GM12891 (cell line): ENCODE measurements around the gene SYT5.

Source experiments
- DNase-seq: peaks from one replicate; pipeline ENCODE4 v3.0.0; 2011; ENCODE audit warnings: low spot score; ENCODE audit not compliant: insufficient read length
- FAIRE-seq: peaks from 2 replicates; lab custom pipeline; 2011; peaks lifted over from hg19 to GRCh38; lab: Jason Lieb, UNC
- PAX5 ChIP-seq: IDR thresholded peaks from 2 replicates; pipeline ENCODE4 v1.6.1; 2011; ENCODE audit warnings: low read length, moderate library complexity, mild to moderate bottlenecking; ENCODE audit not compliant: insufficient read depth, severe bottlenecking
- POLR2A ChIP-seq: IDR thresholded peaks from 2 replicates; pipeline ENCODE4 v1.6.1; 2011; ENCODE audit warnings: low read depth, low read length, control low read depth
- POLR2AphosphoS5 ChIP-seq: IDR thresholded peaks from 2 replicates; pipeline ENCODE4 v1.6.1; 2011; ENCODE audit warnings: low read depth, low read length, control low read depth
- POU2F2 ChIP-seq: IDR thresholded peaks from 2 replicates; pipeline ENCODE4 v1.6.1; 2011; ENCODE audit warnings: low read depth, mild to moderate bottlenecking, control low read depth, low read length, moderate library complexity
- SPI1 ChIP-seq: IDR thresholded peaks from 2 replicates; pipeline ENCODE4 v1.6.1; 2011; ENCODE audit warnings: low read depth, low read length, control low read depth
- TAF1 ChIP-seq: IDR thresholded peaks from 2 replicates; pipeline ENCODE4 v1.6.1; 2011; ENCODE audit warnings: low read depth, low read length, control low read depth

SYT5 gene

GRCh38 chr19:55141696-55142095 is 38.4 kb downstream of the SYT5 start:
- FAIRE-seq = no peak
- DNase-seq = no peak
- TF ChIP-seq POLR2A = no peak
- no peak for TF ChIP-seq SPI1
- TF ChIP-seq PAX5 = no peak
- TF ChIP-seq TAF1 = no peak
- no peak for TF ChIP-seq POLR2AphosphoS5
- TF ChIP-seq POU2F2 = no peak

GRCh38 chr19:55137915-55138314 is 42.2 kb downstream of the SYT5 start:
- DNase-seq (no peak), FAIRE-seq (no peak)
- TF ChIP-seq POLR2A (no peak), TAF1 (no peak), POU2F2 (no peak), POLR2AphosphoS5 (no peak), SPI1 (no peak), PAX5 (no peak)

- DNase-seq = no peak
- FAIRE-seq = no peak
- TF ChIP-seq TAF1 (no peak), POLR2AphosphoS5 (no peak), SPI1 (no peak), POLR2A (no peak), POU2F2 (no peak), PAX5 (no peak)
Measured at GRCh38 chr19:55136399-55137102, 43.5 kb downstream of the SYT5 start.

DNA sequence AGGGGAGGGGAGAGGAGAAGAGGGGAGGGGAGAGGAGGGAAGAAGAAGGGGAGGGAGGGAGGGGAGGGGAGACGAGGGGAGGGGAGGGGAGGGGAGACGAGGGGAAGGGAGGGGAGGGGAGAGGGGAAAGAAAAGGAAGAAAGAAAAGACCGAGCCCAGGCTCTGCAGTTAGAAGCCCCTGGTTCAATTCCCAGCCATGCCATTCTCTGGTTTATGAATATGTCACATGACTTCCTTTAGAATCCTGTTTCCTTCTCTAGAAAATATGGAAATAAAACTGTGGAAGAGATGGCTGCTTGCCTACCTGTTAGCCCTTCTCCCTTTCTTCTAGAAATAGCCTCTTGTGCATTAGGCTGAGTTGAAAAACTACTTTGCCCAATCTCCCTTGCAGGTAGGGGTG is 45.4 kb downstream of the SYT5 start:
- TF ChIP-seq POU2F2 (no peak), POLR2AphosphoS5 (no peak), PAX5 (no peak), SPI1 (no peak), POLR2A (no peak), TAF1 (no peak)
- DNase-seq (no peak), FAIRE-seq (no peak)

DNA sequence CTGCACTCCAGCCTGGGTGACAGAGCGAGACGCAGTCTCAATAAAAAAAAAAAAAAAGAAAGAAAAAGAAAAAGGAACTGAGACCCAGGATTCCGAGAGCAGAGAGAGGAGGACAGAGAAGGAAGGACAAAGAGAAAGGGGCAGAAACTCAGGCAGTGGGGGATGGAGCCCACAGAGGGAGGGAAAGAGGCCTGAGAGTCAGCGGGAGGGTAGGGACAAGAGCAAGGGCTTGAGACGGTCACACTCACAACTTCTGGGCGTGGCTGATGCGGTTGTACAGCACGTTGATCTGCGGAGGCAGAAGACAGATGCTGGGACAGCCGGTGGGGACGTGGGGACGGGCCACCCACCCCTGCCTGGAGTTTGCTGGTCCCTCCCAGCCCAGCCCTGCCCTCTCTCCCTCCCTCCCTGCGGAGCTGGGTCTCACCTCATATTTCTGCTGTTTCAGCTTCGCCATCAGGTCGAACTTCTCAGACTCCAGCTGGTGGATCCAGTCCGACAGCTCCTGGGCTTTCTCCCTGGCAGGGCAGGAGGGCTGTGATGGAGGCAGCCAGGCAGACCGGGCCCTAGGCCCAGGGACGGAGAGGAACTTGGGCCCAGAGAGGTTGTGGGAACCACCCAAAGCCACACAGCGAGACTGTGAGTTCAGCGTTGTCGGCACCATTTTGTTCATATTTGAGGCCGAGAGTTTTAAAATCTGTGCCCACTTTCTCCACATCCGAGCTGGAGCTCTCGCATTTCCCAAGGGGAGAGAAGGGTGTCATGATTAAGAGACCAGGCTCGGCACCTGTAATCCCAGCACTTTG is 46.2 kb downstream of the SYT5 start:
- TF ChIP-seq POLR2AphosphoS5 = no peak
- no peak for TF ChIP-seq TAF1
- TF ChIP-seq POU2F2 = no peak
- no peak for TF ChIP-seq POLR2A
- no peak for TF ChIP-seq PAX5
- TF ChIP-seq SPI1 = peak; percentile 72
- DNase-seq (no peak), FAIRE-seq (peak; percentile 60)

DNA sequence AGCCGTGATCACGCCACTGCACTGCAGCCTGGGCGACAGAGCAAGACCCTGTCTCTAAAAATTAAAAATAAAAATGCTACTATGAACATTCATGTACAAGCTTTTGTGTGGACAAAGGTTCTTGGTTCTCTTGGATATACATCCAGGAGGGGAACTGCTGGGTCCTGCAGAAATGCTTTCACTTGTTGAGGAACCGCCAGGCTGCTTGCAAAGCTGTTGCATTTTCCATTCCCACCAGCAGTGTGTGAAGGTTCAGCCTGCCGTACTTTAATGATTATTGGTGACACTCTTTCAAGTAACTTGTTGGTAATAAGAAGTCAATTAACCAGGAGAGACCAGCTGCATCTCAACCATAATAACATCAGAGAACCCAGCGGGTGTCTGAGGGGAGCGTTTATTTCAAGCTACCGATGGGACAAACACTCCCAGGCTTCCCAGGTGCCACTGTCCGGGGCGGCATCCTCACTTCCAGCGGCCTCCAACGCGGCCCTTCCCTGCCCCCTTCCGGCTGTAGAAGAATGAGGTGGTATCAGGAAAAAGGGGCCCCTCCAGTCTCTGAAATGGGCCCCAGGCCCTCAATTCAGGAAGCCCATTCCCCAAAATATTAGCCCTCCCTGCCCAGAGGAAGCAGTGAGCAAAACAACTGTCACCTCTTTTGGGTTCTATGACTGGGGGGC is 47.5 kb downstream of the SYT5 start:
- TF ChIP-seq PAX5 = no peak
- TF ChIP-seq SPI1 = no peak
- no peak for TF ChIP-seq TAF1
- TF ChIP-seq POLR2A = no peak
- TF ChIP-seq POU2F2 = no peak
- TF ChIP-seq POLR2AphosphoS5 = no peak
- DNase-seq = no peak
- peak; percentile 40 for FAIRE-seq

DNA sequence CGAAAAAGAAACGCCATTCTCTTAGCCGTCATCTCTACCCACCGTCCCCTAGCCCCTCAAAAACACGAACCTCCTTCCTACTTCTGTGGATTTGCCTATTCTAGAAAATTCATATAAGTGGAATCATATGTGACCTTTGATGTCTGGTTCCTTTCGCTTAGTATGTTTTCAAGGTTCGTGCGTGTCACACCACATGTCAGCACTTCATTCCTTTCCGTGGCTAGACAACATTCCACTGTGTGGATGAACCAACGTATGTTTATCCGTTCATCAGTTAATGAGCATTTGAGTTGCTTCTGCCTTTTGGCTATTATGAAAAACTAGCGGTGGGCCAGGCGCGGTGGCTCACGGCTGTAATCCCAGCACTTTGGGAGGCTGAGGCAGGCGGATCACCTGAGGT is 48.7 kb downstream of the SYT5 start:
- DNase-seq = no peak
- TF ChIP-seq PAX5 (no peak), POLR2A (no peak), TAF1 (no peak), POLR2AphosphoS5 (no peak), SPI1 (no peak), POU2F2 (no peak)
- FAIRE-seq = no peak
